K562 (cell line): ENCODE results near the gene TXNRD2. TPM values are rescaled to one million over a fixed set of nuclear protein-coding genes. Genes with fewer than 3 reads are reported as not detected.
A peak's percentile ranks its signal among the peaks of the same experiment; 100 is the strongest.

Experiments used
- BRD9 ChIP-seq: fragments of 450-650 bp; IDR thresholded peaks from 2 replicates; pipeline ENCODE4 v1.6.1; 2018; ENCODE audit warnings: low read depth; ENCODE audit not compliant: partially characterized antibody
- CHCHD3 ChIP-seq: fragments of 250-450 bp; sonication (Bioruptor Pico); IDR thresholded peaks from 2 replicates; pipeline ENCODE4 v2.1.2; 2022; ENCODE audit warnings: mild to moderate bottlenecking
- DLX4 ChIP-seq: fragments of 250-450 bp; sonication (Bioruptor Pico); IDR thresholded peaks from 2 replicates; pipeline ENCODE4 v1.6.1; 2021; ENCODE audit warnings: mild to moderate bottlenecking
- E2F5 ChIP-seq: sonication (generic); formaldehyde crosslinking; IDR thresholded peaks from 2 replicates; pipeline ENCODE4 v1.8.0; 2022; ENCODE audit warnings: mild to moderate bottlenecking, missing genetic modification reagents
- EGR1 ChIP-seq: fragments of 450-650 bp; conservative IDR thresholded peaks from 2 replicates; pipeline ENCODE4 v1.6.1; 2017; ENCODE audit warnings: mild to moderate bottlenecking
- JUN ChIP-seq, 2 experiments: sonication (generic) in 1 of 2; formaldehyde crosslinking in 1 of 2; IDR thresholded peaks; 2 replicates each; pipeline versions ENCODE4 v1.6.1 to v1.8.0; 2012 to 2022; ENCODE audit warnings: borderline replicate concordance in 2 of 2, mild to moderate bottlenecking in 2 of 2, improper control_type of control experiment in 1 of 2, low read depth in 1 of 2, low read length in 1 of 2, missing genetic modification reagents in 1 of 2
- KLF13 ChIP-seq: fragments of 450-650 bp; IDR thresholded peaks from 2 replicates; pipeline ENCODE4 v1.6.1; 2016; ENCODE audit warnings: missing genetic modification characterization, low read depth, mild to moderate bottlenecking, missing compliant biosample characterization, moderate library complexity, borderline replicate concordance
- MLLT1 ChIP-seq, 2 experiments: fragments of 450-650 bp; IDR thresholded peaks; 2 replicates each; pipeline ENCODE4 v1.6.1; 2016
- MYNN ChIP-seq, 2 experiments: sonication (generic); formaldehyde crosslinking in 1 of 2; IDR thresholded peaks; 2 replicates each; pipeline versions ENCODE4 v1.5.0 to v1.6.1; 2016 to 2020; ENCODE audit warnings: antibody characterized with exemption in 1 of 2, missing genetic modification reagents in 1 of 2
- PRPF4 ChIP-seq: fragments of 200-400 bp; formaldehyde crosslinking; IDR thresholded peaks from one replicate; pipeline ENCODE4 v1.6.1; 2017; ENCODE audit warnings: low read length, low read depth, mild to moderate bottlenecking; ENCODE audit not compliant: insufficient read depth, poor library complexity, severe bottlenecking
- SRSF7 ChIP-seq: fragments of 200-400 bp; formaldehyde crosslinking; optimal IDR thresholded peaks from 2 replicates; pipeline ENCODE3; 2017; ENCODE audit warnings: mild to moderate bottlenecking, low read depth, low read length
- TBP ChIP-seq: optimal IDR thresholded peaks from 2 replicates; pipeline ENCODE3; 2011; ENCODE audit warnings: low read depth, low read length, improper control_type of control experiment
- TEAD1 ChIP-seq, 2 experiments: fragments of 450-650 bp in 1 of 2; sonication (generic) in 1 of 2; formaldehyde crosslinking; IDR thresholded peaks; 2 replicates each; pipeline versions ENCODE4 v1.4.0 to v1.8.0; 2020 to 2022; ENCODE audit warnings: mild to moderate bottlenecking in 2 of 2, missing genetic modification reagents in 1 of 2
- ZKSCAN1 ChIP-seq: fragments of 150-350 bp; IDR thresholded peaks from 2 replicates; pipeline ENCODE4 v1.6.1; 2016; ENCODE audit warnings: low read depth, low read length
- ZMIZ1 ChIP-seq, 2 experiments: fragments of 150-350 bp in 1 of 2; IDR thresholded peaks; 2 replicates each; pipeline ENCODE4 v1.6.1; 2012 to 2016; ENCODE audit warnings: low read depth in 2 of 2, low read length in 2 of 2, mild to moderate bottlenecking in 1 of 2, moderate library complexity in 1 of 2
- ZNF23 ChIP-seq: fragments of 250-450 bp; sonication (Bioruptor Pico); IDR thresholded peaks from 2 replicates; pipeline ENCODE4 v1.4.0; 2020; ENCODE audit warnings: mild to moderate bottlenecking
- ZNF239 ChIP-seq: fragments of 250-450 bp; sonication (Bioruptor Pico); IDR thresholded peaks from 2 replicates; pipeline ENCODE4 v1.4.0; 2020; ENCODE audit warnings: mild to moderate bottlenecking
- ZNF3 ChIP-seq: fragments of 250-450 bp; sonication (Bioruptor Pico); IDR thresholded peaks from 2 replicates; pipeline ENCODE4 v1.5.0; 2021; ENCODE audit warnings: mild to moderate bottlenecking, moderate library complexity
- ZNF561 ChIP-seq: fragments of 450-650 bp; formaldehyde crosslinking; conservative IDR thresholded peaks from 2 replicates; pipeline ENCODE4 v1.4.0; 2020; ENCODE audit warnings: mild to moderate bottlenecking, moderate library complexity
- polyA plus RNA-seq, 8 experiments: library from polyadenylated mRNA; depleted of rRNA in 4 of 8; stranded (reverse) in 5 of 8; unstranded in 3 of 8; fragments of >200 nt; fragmentation: Nextera tagmentation in 2 of 8; fragmentation: Illumina TruSeq in 1 of 8; extraction: Ambion mirVana in 2 of 8; extraction: Trizol in 1 of 8; gene quantifications; 2 replicates each; pipeline versions ENCODE4 v1.2.1 to v1.2.3, GENCODE V29; 2011 to 2014; ENCODE audit warnings: inconsistent platforms in 1 of 8, missing spikeins in 1 of 8
- total RNA-seq, 7 experiments: library from RNA; depleted of rRNA in 6 of 7; stranded (reverse); fragments of >200 nt in 6 of 7; fragmentation: Illumina TruSeq in 2 of 7; extraction: Trizol in 2 of 7; gene quantifications; 2 replicates each; pipeline versions ENCODE4 v1.2.1 to v1.2.3, GENCODE V29; 2011 to 2021; ENCODE audit warnings: low replicate concordance in 1 of 7

The TXNRD2 gene
- total and polyA plus RNA-seq, 9 of the 15 experiments (the other 6 are each of a cell fraction or from before 2014, with no cell fraction given) = 3.3 to 80.2 (median 49.4) TPM

- TF ChIP-seq PRPF4 = no peak
- TF ChIP-seq MYNN (IDR thresholded peaks at IDR 0.05) = no peak
- TF ChIP-seq MYNN (CRISPR knock-in tag; IDR thresholded peaks at IDR 0.05) = 0 out of 2 replicates have a peak, but pooled peaks have one; percentile 43
- TF ChIP-seq ZKSCAN1 = 0 out of 2 replicates have a peak, but pooled peaks have one; percentile 48
- no peak for TF ChIP-seq CHCHD3
- TF ChIP-seq DLX4 = no peak
- TF ChIP-seq TEAD1 (CRISPR knock-in tag; IDR thresholded peaks at IDR 0.05) = no peak
- TF ChIP-seq ZNF23 = no peak
- no peak for TF ChIP-seq E2F5 (CRISPR knock-in tag)
- no peak for TF ChIP-seq ZNF3 (CRISPR knock-in tag)
- TF ChIP-seq TBP = peak; percentile 21
- no peak for TF ChIP-seq MLLT1 (IDR thresholded peaks at IDR 0.05)
- no peak; the same call in 1 of the 2 replicates for TF ChIP-seq EGR1
- TF ChIP-seq ZMIZ1 (IDR thresholded peaks at IDR 0.05; ENCODE audit: low read depth in 2 of 2, low read length in 2 of 2) = no peak
- TF ChIP-seq ZNF561 = no peak
- TF ChIP-seq JUN (IDR thresholded peaks at IDR 0.05; ENCODE audit: borderline replicate concordance, low read depth, low read length) = no peak
- TF ChIP-seq JUN (CRISPR knock-in tag; IDR thresholded peaks at IDR 0.05; ENCODE audit: borderline replicate concordance) = no peak
- no peak for TF ChIP-seq BRD9
- TF ChIP-seq ZNF239 (CRISPR knock-in tag) = no peak
- no peak for TF ChIP-seq KLF13
- TF ChIP-seq SRSF7 = no peak
These were observed 60.6 kb downstream of the TXNRD2 start (continued) for GRCh38 chr22:19880786-19881569.
